HepG2 (cell line): ENCODE measurements around the gene WIZ. TPM values are rescaled to one million over a fixed set of nuclear protein-coding genes. Genes with fewer than 3 reads are reported as not detected.
A peak's percentile ranks its signal among the peaks of the same experiment; 100 is the strongest.

Experiments used
- DBP ChIP-seq: sonication (generic); formaldehyde crosslinking; IDR thresholded peaks from 2 replicates; pipeline ENCODE4 v1.4.0; 2020; ENCODE audit warnings: missing genetic modification reagents; ENCODE audit errors: not compliant biosample characterization
- EP300 ChIP-seq, 3 experiments: sonication (generic) in 1 of 3; formaldehyde crosslinking in 1 of 3; IDR thresholded peaks; 2 replicates each; pipeline versions ENCODE4 v1.5.1 to v1.6.1; 2011 to 2020; ENCODE audit warnings: low read depth in 2 of 3, low read length in 2 of 3, borderline replicate concordance in 1 of 3, improper control_type of control experiment in 1 of 3, mild to moderate bottlenecking in 1 of 3, missing genetic modification reagents in 1 of 3, moderate library complexity in 1 of 3
- FOXA3 ChIP-seq: IDR thresholded peaks from 2 replicates; pipeline ENCODE4 v1.6.1; 2016; ENCODE audit warnings: missing genetic modification reagents, missing compliant biosample characterization
- FOXM1 ChIP-seq: sonication (generic); formaldehyde crosslinking; IDR thresholded peaks from 2 replicates; pipeline ENCODE4 v1.5.0; 2020; ENCODE audit warnings: missing genetic modification reagents
- HHEX ChIP-seq: IDR thresholded peaks from 2 replicates; pipeline ENCODE4 v1.6.1; 2016; ENCODE audit warnings: control low read depth
- NFAT5 ChIP-seq: sonication (generic); formaldehyde crosslinking; IDR thresholded peaks from 2 replicates; pipeline ENCODE4 v1.4.0; 2020; ENCODE audit warnings: missing genetic modification reagents
- PHB2 ChIP-seq: fragments of 450-650 bp; IDR thresholded peaks from 2 replicates; pipeline ENCODE4 v1.6.1; 2018; ENCODE audit not compliant: partially characterized antibody
- ZC3H13 ChIP-seq: sonication (generic); formaldehyde crosslinking; IDR thresholded peaks from 2 replicates; pipeline ENCODE4 v1.8.1; 2023; ENCODE audit warnings: mild to moderate bottlenecking, missing genetic modification reagents, moderate library complexity
- ZFP1 ChIP-seq: IDR thresholded peaks from 2 replicates; pipeline ENCODE4 v1.6.1; 2016
- ZKSCAN8 ChIP-seq: IDR thresholded peaks from 2 replicates; pipeline ENCODE4 v1.6.1; 2016; ENCODE audit warnings: borderline replicate concordance, missing genetic modification reagents, missing compliant biosample characterization
- ZNF101 ChIP-seq: sonication (generic); formaldehyde crosslinking; IDR thresholded peaks from 2 replicates; pipeline ENCODE4 v1.4.0; 2020; ENCODE audit warnings: mild to moderate bottlenecking, low read depth, missing genetic modification reagents, borderline replicate concordance
- ZNF232 ChIP-seq: sonication (generic); formaldehyde crosslinking; IDR thresholded peaks from 2 replicates; pipeline ENCODE4 v1.4.0; 2020; ENCODE audit warnings: missing genetic modification reagents, borderline replicate concordance
- ZNF274 ChIP-seq: sonication (generic); formaldehyde crosslinking; IDR thresholded peaks from 2 replicates; pipeline ENCODE4 v1.5.1; 2020; ENCODE audit warnings: mild to moderate bottlenecking, missing genetic modification reagents
- ZNF343 ChIP-seq: sonication (generic); formaldehyde crosslinking; IDR thresholded peaks from 2 replicates; pipeline ENCODE4 v1.4.0; 2020; ENCODE audit warnings: mild to moderate bottlenecking, missing genetic modification reagents
- ZNF619 ChIP-seq: sonication (generic); formaldehyde crosslinking; IDR thresholded peaks from 2 replicates; pipeline ENCODE4 v1.4.0; 2020; ENCODE audit warnings: mild to moderate bottlenecking, missing genetic modification reagents
- ZNF749 ChIP-seq: sonication (generic); formaldehyde crosslinking; IDR thresholded peaks from 2 replicates; pipeline ENCODE4 v1.8.0; 2022; ENCODE audit warnings: mild to moderate bottlenecking, missing genetic modification reagents, moderate library complexity, borderline replicate concordance
- ZSCAN9 ChIP-seq: IDR thresholded peaks from 2 replicates; pipeline ENCODE4 v1.6.1; 2016; ENCODE audit warnings: borderline replicate concordance
- polyA plus RNA-seq, 8 experiments: library from polyadenylated mRNA; depleted of rRNA in 3 of 8; stranded (reverse) in 7 of 8; unstranded in 1 of 8; fragments of >200 nt; fragmentation: Illumina TruSeq in 4 of 8; extraction: Trizol in 4 of 8; gene quantifications; 2 replicates each; pipeline versions ENCODE4 v1.2.1 to v1.2.3, GENCODE V29; 2011 to 2016; ENCODE audit warnings: low read depth in 4 of 8, missing spikeins in 1 of 8, mixed read lengths in 1 of 8; ENCODE audit not compliant: insufficient read depth in 1 of 8
- total RNA-seq, 5 experiments: library from RNA; depleted of rRNA; stranded (reverse); fragments of >200 nt; fragmentation: Illumina TruSeq; extraction: Trizol; gene quantifications; 2 replicates each; pipeline ENCODE4 v1.2.3, GENCODE V29; 2016; ENCODE audit warnings: low read depth in 1 of 5
- TF ChIP-seq, protein P1 (sequence below): sonication (generic); formaldehyde crosslinking; conservative IDR thresholded peaks from 2 replicates; pipeline ENCODE4 v1.8.1; 2023; ENCODE audit warnings: missing genetic modification reagents
- TF ChIP-seq, protein P2 (sequence below): sonication (generic); formaldehyde crosslinking; IDR thresholded peaks from 2 replicates; pipeline ENCODE4 v1.8.0; 2022; ENCODE audit warnings: low read depth, missing genetic modification reagents

WIZ gene
- total and polyA plus RNA-seq, 2 of the 13 experiments (the other 11 are each of a cell fraction or from before 2014, with no cell fraction given) = 4.7 to 4.8 TPM

GRCh38 chr19:15379999-15380647, 69.6 kb downstream of the WIZ start (continued):
- TF ChIP-seq, protein P1, sequence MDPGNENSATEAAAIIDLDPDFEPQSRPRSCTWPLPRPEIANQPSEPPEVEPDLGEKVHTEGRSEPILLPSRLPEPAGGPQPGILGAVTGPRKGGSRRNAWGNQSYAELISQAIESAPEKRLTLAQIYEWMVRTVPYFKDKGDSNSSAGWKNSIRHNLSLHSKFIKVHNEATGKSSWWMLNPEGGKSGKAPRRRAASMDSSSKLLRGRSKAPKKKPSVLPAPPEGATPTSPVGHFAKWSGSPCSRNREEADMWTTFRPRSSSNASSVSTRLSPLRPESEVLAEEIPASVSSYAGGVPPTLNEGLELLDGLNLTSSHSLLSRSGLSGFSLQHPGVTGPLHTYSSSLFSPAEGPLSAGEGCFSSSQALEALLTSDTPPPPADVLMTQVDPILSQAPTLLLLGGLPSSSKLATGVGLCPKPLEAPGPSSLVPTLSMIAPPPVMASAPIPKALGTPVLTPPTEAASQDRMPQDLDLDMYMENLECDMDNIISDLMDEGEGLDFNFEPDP (CRISPR knock-in tag) = no peak
- TF ChIP-seq FOXA3 (CRISPR knock-in tag) = no peak
- peak; percentile 24 for TF ChIP-seq ZC3H13 (CRISPR knock-in tag)
- TF ChIP-seq ZNF749 (CRISPR knock-in tag) = no peak
- TF ChIP-seq HHEX (CRISPR knock-in tag) = no peak
- no peak for TF ChIP-seq ZNF274
- TF ChIP-seq EP300 (IDR thresholded peaks at IDR 0.05; ENCODE audit: low read depth in 2 of 2, low read length in 2 of 2) = 0 out of 4 replicates have a peak, but pooled peaks of 1 of the 2 experiments have one; percentile 2
- no peak for TF ChIP-seq EP300 (CRISPR knock-in tag; IDR thresholded peaks at IDR 0.05; ENCODE audit: borderline replicate concordance)
- no peak for TF ChIP-seq NFAT5 (CRISPR knock-in tag)
- no peak for TF ChIP-seq ZNF343 (CRISPR knock-in tag)
- TF ChIP-seq, protein P2, sequence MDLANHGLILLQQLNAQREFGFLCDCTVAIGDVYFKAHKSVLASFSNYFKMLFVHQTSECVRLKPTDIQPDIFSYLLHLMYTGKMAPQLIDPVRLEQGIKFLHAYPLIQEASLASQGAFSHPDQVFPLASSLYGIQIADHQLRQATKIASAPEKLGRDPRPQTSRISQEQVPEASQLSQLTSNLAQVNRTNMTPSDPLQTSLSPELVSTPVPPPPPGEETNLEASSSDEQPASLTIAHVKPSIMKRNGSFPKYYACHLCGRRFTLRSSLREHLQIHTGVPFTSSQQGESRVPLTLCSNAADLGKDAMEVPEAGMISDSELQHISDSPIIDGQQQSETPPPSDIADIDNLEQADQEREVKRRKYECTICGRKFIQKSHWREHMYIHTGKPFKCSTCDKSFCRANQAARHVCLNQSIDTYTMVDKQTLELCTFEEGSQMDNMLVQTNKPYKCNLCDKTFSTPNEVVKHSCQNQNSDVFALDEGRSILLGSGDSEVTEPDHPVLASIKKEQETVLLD = peak; percentile 61; the same call in 1 of the 2 replicates
- TF ChIP-seq ZFP1 = no peak
- no peak for TF ChIP-seq FOXM1
- TF ChIP-seq PHB2 = no peak
- TF ChIP-seq ZNF101 (CRISPR knock-in tag) = no peak
- TF ChIP-seq ZNF619 = no peak; the same call in 1 of the 2 replicates
- no peak for TF ChIP-seq ZNF232
- no peak for TF ChIP-seq ZSCAN9
- no peak for TF ChIP-seq DBP (CRISPR knock-in tag)
- TF ChIP-seq ZKSCAN8 (CRISPR knock-in tag) = no peak
